Renal cortical epithelial cell (primary cell): ENCODE results near the gene CRYL1. TPM values are rescaled to one million over a fixed set of nuclear protein-coding genes. Genes with fewer than 3 reads are reported as not detected.

Experiments used
- DNase-seq: peaks from one replicate; pipeline ENCODE4 v3.0.0-alpha.2; 2011; ENCODE audit warnings: low read depth
- total RNA-seq: library from RNA; depleted of rRNA; stranded (reverse); fragments of >200 nt; gene quantifications from 2 replicates; pipeline ENCODE4 v1.2.3, GENCODE V29; 2014

Gene CRYL1
- total RNA-seq, 1 donor from 2014 or later: 59.1 TPM

DNA sequence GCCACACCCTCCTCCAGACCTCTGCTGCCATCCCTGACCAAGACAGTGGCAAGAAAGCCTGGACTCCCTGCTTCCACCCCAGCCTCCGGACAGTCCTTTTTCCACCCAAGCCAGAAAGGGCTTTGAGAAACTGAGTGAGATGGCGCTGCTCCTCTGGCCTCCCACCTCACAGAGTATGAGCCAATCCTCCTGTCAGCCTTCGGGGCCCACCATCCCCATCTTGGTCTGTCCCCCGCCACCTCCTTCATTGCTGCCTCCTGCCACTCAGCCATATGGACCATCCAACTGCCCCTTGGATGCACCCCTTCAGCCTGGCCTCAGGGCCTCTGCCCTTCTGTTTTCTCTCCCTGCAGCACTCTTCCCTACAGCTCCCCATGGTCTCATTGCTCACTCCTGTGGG is 125.7 kb downstream of the CRYL1 start:
- DNase-seq: no peak

DNA sequence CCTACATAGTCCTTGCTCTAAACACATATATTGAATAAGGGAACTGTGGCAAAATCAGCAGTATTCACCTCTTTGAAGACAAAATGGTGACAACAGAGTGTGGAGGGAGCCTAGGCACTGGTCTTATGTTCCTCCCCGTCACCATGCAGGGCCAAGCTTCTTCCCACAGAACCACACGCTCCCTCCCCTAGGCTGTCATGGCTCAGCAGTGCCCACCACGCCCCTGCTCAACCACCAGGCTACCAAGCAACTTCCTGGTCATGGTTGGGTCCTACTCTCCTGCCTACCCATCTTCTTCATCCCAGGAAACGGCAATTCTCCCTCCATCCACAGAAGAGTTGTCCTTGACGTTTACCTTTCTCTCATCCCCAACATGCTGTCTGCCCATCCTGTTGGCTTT is 126.1 kb downstream of the CRYL1 start:
- DNase-seq: no peak

DNA sequence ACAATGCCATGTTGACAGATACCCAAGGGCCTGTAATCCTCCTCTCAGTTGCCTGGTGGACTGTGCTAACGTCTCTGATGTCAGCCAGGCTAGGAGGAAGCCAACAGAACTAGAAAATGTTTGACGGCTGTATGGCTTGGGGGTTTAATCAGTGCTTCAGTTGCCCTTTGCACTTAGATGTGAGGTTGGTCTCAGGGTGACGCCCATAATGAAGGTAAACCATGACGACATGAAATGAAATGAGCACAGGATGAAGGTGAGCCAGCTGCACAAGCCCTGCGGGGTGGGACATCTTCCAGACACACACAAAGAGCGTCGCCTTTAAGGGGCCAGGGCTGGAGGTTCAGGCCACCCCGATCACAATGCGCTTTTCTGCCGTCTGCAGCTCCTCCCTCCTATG is 127.2 kb downstream of the CRYL1 start:
- DNase-seq: no peak

DNA sequence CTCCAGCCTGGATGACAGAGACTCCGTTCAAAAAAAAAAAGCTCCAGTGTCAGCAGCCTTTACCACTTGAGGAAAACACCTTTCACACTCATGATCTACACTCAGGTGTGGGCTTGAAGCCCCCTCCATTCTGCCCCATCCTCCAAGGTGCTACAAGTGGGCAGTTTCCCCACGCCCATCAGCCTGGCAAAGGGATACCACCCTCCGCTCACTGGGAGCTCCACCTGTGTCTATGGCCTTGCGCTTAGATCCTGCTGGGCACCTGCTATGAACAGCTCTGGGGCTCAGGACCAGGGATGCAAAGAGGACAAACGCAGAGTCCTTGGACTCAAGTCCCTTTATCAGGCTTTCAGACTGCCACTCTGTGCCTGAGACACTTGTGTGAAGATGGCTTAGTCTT is 127.8 kb downstream of the CRYL1 start:
- no peak for DNase-seq

GRCh38 chr13:20395061-20395916 is 130.4 kb downstream of the CRYL1 start:
- no peak for DNase-seq

DNA sequence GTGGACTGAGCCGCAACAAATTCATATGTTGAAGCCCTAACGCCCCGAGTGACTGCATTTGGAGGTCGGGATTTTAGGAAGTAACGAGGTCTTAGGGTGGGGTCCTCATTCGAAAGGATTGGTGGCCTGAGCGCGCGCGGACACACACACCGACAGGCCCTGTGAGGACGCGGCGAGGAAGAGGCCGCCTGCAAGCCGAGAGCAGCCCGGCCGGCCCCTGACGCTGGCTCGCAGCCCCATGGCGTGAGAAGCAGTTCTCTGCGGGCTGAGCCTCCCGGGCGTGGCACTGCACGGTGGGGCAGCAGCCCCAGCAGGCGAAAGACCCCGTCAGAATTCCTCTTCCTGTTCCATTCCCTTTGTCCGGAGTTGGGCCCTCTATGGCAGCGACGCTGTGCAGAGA is 131.2 kb downstream of the CRYL1 start:
- DNase-seq: no peak

DNA sequence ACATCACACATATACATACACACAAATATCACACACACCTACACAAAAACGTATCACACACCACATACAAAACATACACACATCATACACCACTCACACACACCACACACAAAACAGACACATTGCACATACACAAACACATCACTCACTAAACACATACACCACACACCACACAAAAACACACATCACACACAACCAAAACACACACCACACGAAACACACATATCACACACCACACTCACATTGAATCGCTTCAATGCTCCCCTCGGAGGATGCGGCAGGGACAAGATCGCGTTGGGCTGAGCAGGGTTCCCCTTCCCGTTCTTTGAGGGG is 131.5 kb downstream of the CRYL1 start:
- DNase-seq: no peak

DNA sequence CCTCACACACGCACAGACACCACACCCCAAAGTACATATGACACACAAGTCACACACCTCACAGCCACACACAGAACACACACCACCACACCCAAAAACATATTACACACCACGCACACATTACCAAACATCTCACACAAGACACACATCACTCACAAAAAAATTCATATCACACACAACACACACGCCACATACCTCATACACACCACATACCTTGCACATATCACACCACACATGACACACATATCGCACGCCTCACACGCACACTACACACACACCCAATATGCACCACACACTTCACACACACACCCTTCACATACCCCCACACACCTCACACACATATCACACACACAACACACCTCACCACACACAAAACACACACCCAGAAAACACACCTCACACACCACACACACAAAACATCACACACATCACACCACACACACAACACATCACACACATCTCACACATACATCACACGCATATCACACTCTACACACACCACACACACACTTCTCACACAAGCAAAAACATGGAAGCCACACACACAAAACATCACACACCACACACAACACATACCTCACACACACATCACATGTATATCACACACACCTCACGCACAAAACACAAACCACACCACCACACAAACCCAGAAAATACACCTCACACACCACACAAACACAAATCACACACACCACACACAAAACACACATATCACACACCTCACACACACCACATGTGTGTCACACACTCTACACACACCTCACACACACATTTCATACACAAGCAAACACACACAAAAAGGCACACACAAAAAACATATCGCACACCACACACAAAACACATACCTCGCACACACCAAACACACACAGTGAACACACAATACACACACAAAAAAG is 132.1 kb downstream of the CRYL1 start:
- no peak for DNase-seq

- no peak for DNase-seq
Observed at GRCh38 chr13:20392530-20392929, 133.1 kb downstream of the CRYL1 start.

GRCh38 chr13:20391597-20392452 is 133.8 kb downstream of the CRYL1 start:
- no peak for DNase-seq

DNA sequence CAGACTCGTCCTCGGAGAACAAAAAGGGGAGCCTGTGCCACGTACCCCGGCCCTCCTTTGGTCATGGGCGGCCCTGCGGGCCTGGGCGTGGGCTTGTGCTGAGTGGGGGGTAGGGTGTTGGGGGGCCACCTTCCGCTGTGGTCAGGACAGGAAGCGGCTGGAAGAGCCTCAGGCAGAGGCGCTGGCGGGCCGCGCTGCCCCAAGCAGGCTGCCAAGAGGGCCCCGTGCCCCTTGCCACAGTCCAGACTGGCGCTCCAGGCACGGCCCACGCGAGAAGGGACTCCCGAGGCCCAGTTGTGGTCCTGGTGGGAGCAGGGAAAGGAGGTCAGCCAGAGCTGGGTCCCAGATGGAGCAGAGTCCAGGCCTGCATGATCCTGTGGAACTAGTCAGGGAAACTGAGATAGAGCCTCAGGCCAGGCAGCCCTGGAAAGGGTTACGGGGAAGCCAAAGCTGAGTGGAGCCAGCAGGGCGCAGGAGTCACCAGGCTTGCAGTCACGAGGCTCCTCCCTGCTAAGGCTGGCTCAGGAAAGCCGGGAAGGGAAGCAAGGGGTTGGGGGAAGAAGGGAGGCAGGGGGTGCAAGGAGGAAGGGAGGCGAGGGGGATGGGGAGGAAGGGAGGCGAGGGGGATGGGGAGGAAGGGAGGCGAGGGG is 135.0 kb downstream of the CRYL1 start:
- no peak for DNase-seq

DNA sequence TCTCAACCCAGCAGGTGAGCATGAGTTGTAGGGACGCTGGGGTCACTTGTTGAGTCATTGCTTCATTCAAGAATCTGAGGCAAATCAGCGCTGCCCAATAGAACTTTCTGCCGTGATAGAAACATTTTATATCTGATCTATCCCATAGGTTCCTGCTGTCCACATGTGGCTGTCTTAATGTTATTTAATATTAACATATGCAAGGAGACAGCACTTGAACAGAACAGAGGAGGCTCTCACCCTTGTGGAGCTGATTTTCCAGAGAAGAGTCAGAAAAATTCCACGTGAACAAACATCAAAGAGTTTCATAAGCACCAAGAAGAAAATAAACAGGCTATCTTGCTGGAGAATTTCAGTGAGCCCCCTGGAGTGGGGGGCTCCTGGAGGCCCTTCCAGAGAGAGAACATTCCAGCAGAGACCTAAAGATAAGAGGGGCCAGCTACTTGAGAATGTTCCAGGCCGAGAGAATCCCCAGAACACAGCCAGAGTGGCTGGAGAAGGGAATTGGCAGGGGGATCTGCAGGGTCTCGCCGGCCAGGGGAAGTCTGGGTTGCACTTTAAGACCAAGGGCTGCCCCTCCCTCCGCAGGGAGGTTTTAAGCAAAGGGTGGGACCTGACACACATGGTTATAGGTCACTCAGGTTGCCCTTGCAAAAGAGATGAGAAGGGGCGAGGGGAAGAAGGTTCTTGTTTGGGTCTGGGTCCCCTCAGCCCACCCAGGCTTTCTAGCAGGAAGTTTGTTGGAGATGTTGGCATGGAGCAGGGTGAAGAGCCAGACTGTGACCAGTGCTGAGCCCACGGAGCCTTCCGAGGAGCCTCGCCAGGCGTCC is 135.7 kb downstream of the CRYL1 start:
- DNase-seq: no peak

DNA sequence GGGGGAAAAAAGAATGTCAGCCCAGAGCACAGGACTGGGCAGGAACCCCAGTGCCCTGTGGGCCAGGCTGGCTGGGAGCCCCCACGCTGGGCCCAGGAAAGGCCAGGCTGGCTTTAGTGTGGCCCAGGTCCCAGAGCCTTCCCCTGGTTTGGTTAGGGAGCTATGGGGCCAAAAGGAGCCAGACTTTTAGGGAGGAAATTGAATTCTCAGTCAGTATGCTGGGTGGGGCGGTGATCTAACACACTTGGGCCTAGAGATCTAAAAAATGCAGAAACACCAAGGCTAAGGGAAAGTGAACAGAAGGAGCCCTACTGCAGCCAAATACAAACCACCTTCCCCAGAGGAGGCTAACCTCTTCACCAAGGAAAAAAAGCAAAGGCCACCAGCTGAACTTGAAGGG is 137.5 kb downstream of the CRYL1 start:
- DNase-seq: no peak

GRCh38 chr13:20387441-20387971 is 138.2 kb downstream of the CRYL1 start:
- peak; percentile 46 for DNase-seq

DNA sequence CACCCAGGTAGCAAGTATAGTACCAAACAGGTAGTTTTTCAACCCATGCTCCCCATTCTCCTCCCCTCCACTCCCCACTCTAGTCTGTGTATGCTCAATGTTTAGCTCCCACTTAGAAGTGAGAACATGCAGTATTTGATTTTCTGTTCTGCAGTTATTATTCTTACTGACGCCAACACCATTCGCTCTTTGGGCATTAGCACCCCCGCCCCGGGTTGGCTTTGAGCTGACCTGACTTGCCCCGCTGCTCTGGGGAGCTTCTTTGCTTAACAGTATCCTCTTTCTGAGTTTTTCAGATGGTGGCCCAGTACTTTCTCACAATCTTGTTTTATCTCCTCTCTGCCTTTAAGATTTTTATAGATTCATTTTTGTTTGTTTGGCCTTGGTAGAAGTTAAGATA is 138.7 kb downstream of the CRYL1 start:
- DNase-seq: no peak

- DNase-seq: peak; percentile 28
Observed at GRCh38 chr13:20383058-20383457, 142.6 kb downstream of the CRYL1 start.

DNA sequence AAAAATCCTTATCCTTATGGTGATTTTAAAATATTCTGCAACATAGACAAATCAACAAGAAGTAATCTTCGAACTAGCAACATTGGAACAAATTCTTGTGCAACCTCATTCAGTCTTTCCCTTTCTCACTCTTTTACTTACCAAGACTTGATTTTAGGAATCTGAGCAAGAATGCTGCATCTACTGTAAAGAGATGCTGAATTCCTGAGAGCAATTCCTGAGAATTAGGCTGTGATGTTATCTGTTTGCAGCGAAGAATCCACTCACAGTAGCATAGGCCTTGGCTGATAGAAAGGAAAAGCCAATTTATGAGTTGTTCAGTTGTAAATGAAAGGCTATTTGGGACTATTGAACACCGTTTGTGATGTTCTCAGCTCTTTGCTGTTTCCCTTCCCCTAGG is 144.3 kb downstream of the CRYL1 start:
- no peak for DNase-seq

DNA sequence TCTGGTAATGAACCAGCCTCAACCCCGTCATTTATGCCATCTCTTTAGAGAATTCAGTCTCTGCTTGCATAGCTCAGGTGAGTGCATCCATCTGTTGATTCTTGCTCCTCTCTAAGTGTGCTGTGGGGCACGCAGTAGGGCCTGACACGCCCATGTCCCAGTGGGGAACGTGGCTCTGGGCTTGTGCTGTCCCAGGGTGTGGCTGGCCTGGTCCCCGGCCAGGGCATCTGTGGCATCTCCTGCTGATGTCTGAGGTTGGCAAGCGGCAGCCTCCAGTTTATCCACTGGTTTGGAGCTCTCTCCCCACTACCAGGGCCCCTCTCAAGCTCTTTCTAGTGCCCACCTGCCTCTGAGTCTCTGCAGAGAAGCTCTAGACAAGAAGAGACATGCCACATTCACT is 146.9 kb downstream of the CRYL1 start:
- no peak for DNase-seq

- no peak for DNase-seq
Observed at GRCh38 chr13:20377720-20378119, 147.9 kb downstream of the CRYL1 start.

DNA sequence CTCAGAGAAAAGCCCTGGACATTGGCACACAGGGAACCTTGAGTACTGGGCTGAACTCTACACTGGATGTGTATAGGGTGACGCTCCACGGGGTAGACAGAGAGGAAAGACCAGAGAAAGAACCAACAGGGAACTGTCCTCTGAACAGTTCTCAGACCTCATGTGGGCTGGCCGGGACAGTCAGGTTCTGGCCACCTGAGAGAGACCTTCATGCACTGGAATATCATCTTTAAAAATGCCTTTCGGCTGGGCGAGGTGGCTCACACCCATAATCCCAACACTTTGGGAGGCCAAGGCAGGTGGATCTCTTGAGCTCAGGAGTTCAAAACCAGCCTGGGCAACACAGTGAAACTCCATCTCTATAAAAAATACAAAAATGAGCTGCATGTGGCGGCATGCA is 149.8 kb downstream of the CRYL1 start:
- DNase-seq: no peak
